Femur (tissue), 1 donor: Measurements from ENCODE around the gene CDC42EP4.
"Not testable (repeated sequence)": the region's sequence is repeated elsewhere in the genome, so short reads cannot be mapped to it uniquely, and the experiment has no call there.

Experiments used
- DNase-seq: peaks from one replicate; pipeline ENCODE4 v3.0.0-alpha.2; 2017

CDC42EP4 gene

GRCh38 chr17:73274490-73274889, 37.3 kb downstream of the CDC42EP4 start:
- no peak for DNase-seq

- DNase-seq: no peak
Observed at GRCh38 chr17:73272906-73273218, 38.9 kb downstream of the CDC42EP4 start.

GRCh38 chr17:73271072-73271471, 40.7 kb downstream of the CDC42EP4 start:
- no peak for DNase-seq

- no peak for DNase-seq
Observed at GRCh38 chr17:73269791-73270190, 42.0 kb downstream of the CDC42EP4 start.

GRCh38 chr17:73269329-73269615, 42.5 kb downstream of the CDC42EP4 start:
- no peak for DNase-seq

GRCh38 chr17:73268582-73269328, 43.0 kb downstream of the CDC42EP4 start:
- no peak for DNase-seq

GRCh38 chr17:73267648-73268537, 43.9 kb downstream of the CDC42EP4 start:
- DNase-seq: no peak

- no peak for DNase-seq
Observed at GRCh38 chr17:73266796-73267195, 45.0 kb downstream of the CDC42EP4 start.

- no peak for DNase-seq
Observed at GRCh38 chr17:73265646-73266640, 45.9 kb downstream of the CDC42EP4 start.

GRCh38 chr17:73264448-73264847, 47.4 kb downstream of the CDC42EP4 start:
- not testable (repeated sequence) for DNase-seq

- DNase-seq: no peak
Observed at GRCh38 chr17:73262676-73263642, 48.8 kb downstream of the CDC42EP4 start.

- DNase-seq: no peak
Observed at GRCh38 chr17:73261952-73262675, 49.7 kb downstream of the CDC42EP4 start.

GRCh38 chr17:73261617-73261951, 50.2 kb downstream of the CDC42EP4 start, which contains the start of gene CPSF4L:
TSS of gene CPSF4L (minus strand) at chr17:73261880. CDS start at chr17:73261818, 62 bp downstream.
- no peak for DNase-seq

- DNase-seq: no peak
Observed at GRCh38 chr17:73257516-73257915, 54.3 kb downstream of the CDC42EP4 start.

GRCh38 chr17:73256220-73256619, 55.6 kb downstream of the CDC42EP4 start:
- no peak for DNase-seq

GRCh38 chr17:73255671-73256181, 56.1 kb downstream of the CDC42EP4 start:
- DNase-seq: peak; percentile 60

GRCh38 chr17:73251871-73252270, 59.9 kb downstream of the CDC42EP4 start:
- no peak for DNase-seq

GRCh38 chr17:73250851-73251640, 60.8 kb downstream of the CDC42EP4 start:
- DNase-seq: no peak

GRCh38 chr17:73249700-73250099, 62.1 kb downstream of the CDC42EP4 start:
- DNase-seq: no peak

- DNase-seq: no peak
Observed at GRCh38 chr17:73248532-73248931, 63.3 kb downstream of the CDC42EP4 start.
